Measurements from ENCODE around the gene GOLGA6C.
"Not testable (repeated sequence)": the region's sequence is repeated elsewhere in the genome, so short reads cannot be mapped to it uniquely, and the experiment has no call there.

GOLGA6C gene

GRCh38 chr15:75314552-75315290 is 56.6 kb downstream of the GOLGA6C start:
- no peak for DNase-seq (ENCODE audit: low read depth in 2 of 2, low spot score in 1 of 2)

- not testable (repeated sequence) for DNase-seq (ENCODE audit: low read depth in 2 of 2, low spot score in 1 of 2)
Observed at GRCh38 chr15:75319231-75319897, 61.2 kb downstream of the GOLGA6C start.

All from stimulated activated CD8-positive, alpha-beta memory T cell treated with anti-CD3 and anti-CD28 coated beads, Interleukin-4, amount 100 ng/mL, for 4 hours (primary cell).